GM12878 (cell line): ENCODE data around the gene PEAR1. TPM values are rescaled to one million over a fixed set of nuclear protein-coding genes. Genes with fewer than 3 reads are reported as not detected.

Experiments used
- ATAC-seq: fragments of 200-7000 bp; cut with Tn5 transposase; 3 replicates; pipeline ENCODE4 v1.9.1; 2020; ENCODE audit warnings: mild to moderate bottlenecking, moderate library complexity
- BruUV-seq: library from RNA; stranded (reverse); fragments of 400-500 nt; replicated peaks from 2 replicates; lab custom pipeline; 2021; lab: Mats Ljungman, UMichigan
- CTCF ChIA-PET: fragments of 300-600 bp; sonication (Branson Sonifier 250); formaldehyde crosslinking; extraction: SDS; loops from one replicate; lab custom pipeline; 2021; ENCODE audit warnings: inconsistent platforms; lab: Yijun Ruan, JAX
- POLR2A ChIA-PET: fragments of 350-600 bp; formaldehyde crosslinking; extraction: SDS; loops from one replicate; lab custom pipeline; 2021; ENCODE audit warnings: inconsistent platforms; lab: Charles Lee
- RAD21 ChIA-PET: fragments of 300-600 bp; sonication (Branson Sonifier 250); formaldehyde crosslinking; loops from one replicate; lab custom pipeline; 2023; ENCODE audit warnings: antibody characterized with exemption; ENCODE audit not compliant: unreplicated experiment; lab: Charles Lee
- SMC1A ChIA-PET: fragments of 300-600 bp; sonication (Branson Sonifier 250); formaldehyde crosslinking; loops from one replicate; lab custom pipeline; 2023; ENCODE audit not compliant: unreplicated experiment, uncharacterized antibody; lab: Charles Lee
- DNase-seq: peaks from one replicate; pipeline ENCODE4 v3.0.0-alpha.2; 2011; ENCODE audit warnings: low read depth, low spot score
- FAIRE-seq: peaks from 3 replicates; lab custom pipeline; 2011; peaks lifted over from hg19 to GRCh38; lab: Jason Lieb, UNC
- H2AFZ ChIP-seq: 2 replicates; pipeline ENCODE4 v1.6.0; 2011; ENCODE audit warnings: low read depth, low read length, control low read depth; ENCODE audit not compliant: control insufficient read depth
- H3K27ac ChIP-seq: 2 replicates; pipeline ENCODE4 v1.5.1; 2011; ENCODE audit warnings: control low read depth; ENCODE audit not compliant: control insufficient read depth, insufficient read depth
- H3K27me3 ChIP-seq, 2 experiments: replicated peaks in 1 of 2; 2 replicates each; pipeline versions ENCODE4 v1.6.0 to v1.6.1; 2011; ENCODE audit warnings: low read length in 1 of 2; ENCODE audit not compliant: control insufficient read depth in 2 of 2, insufficient read depth in 2 of 2
- H3K36me3 ChIP-seq, 2 experiments: 2 replicates each; pipeline ENCODE4 v1.5.1; 2011; ENCODE audit warnings: low read length in 1 of 2; ENCODE audit not compliant: control insufficient read depth in 2 of 2, insufficient read depth in 2 of 2
- H3K4me1 ChIP-seq: 2 replicates; pipeline ENCODE4 v1.6.1; 2011; ENCODE audit warnings: mild to moderate bottlenecking, low read length, moderate library complexity, mixed read lengths; ENCODE audit not compliant: control insufficient read depth, insufficient read depth
- H3K4me2 ChIP-seq: 2 replicates; pipeline ENCODE4 v1.6.0; 2011; ENCODE audit warnings: control low read depth; ENCODE audit not compliant: control insufficient read depth, insufficient read depth
- H3K4me3 ChIP-seq: fragments of 200-600 bp; sonication (generic); 2 replicates; pipeline ENCODE4 v1.5.1; 2016
- H3K79me2 ChIP-seq: 2 replicates; pipeline ENCODE4 v1.6.0; 2011; ENCODE audit warnings: low read length; ENCODE audit not compliant: control insufficient read depth, insufficient read depth
- H3K9ac ChIP-seq: 2 replicates; pipeline ENCODE4 v1.8.0; 2011; ENCODE audit warnings: low read length, control low read depth, mixed read lengths; ENCODE audit not compliant: control insufficient read depth, insufficient read depth
- H3K9me3 ChIP-seq: replicated peaks from 3 replicates; pipeline ENCODE4 v1.5.1; 2011; ENCODE audit warnings: mild to moderate bottlenecking, low read length; ENCODE audit not compliant: control insufficient read depth, insufficient read depth
- H4K20me1 ChIP-seq: 2 replicates; pipeline ENCODE4 v1.6.0; 2011; ENCODE audit not compliant: control insufficient read depth, insufficient read depth
- FOXM1 ChIP-seq: IDR thresholded peaks from 2 replicates; pipeline ENCODE4 v1.6.1; 2012; ENCODE audit warnings: low read depth, mild to moderate bottlenecking, inconsistent platforms, low read length, moderate library complexity
- MLLT1 ChIP-seq: fragments of 450-650 bp; IDR thresholded peaks from 2 replicates; pipeline ENCODE4 v1.6.1; 2016; ENCODE audit warnings: mild to moderate bottlenecking
- POLR2A ChIP-seq: IDR thresholded peaks from 2 replicates; pipeline ENCODE4 v1.6.1; 2011; ENCODE audit warnings: low read depth, mild to moderate bottlenecking, low read length
- SMAD1 ChIP-seq: fragments of 450-650 bp; IDR thresholded peaks from 2 replicates; pipeline ENCODE4 v1.6.1; 2018; ENCODE audit warnings: mild to moderate bottlenecking, low read depth; ENCODE audit not compliant: partially characterized antibody
- TCF7 ChIP-seq: IDR thresholded peaks from 2 replicates; pipeline ENCODE4 v1.6.1; 2014; ENCODE audit warnings: antibody characterized with exemption, borderline replicate concordance
- ZNF687 ChIP-seq: fragments of 450-650 bp; IDR thresholded peaks from 2 replicates; pipeline ENCODE4 v1.6.1; 2017; ENCODE audit warnings: mild to moderate bottlenecking, moderate library complexity
- WGBS: methylation state at CpG from one replicate; pipeline ENCODE4 v1.1.6; 2016; ENCODE audit warnings: low lambda C conversion rate; ENCODE audit not compliant: insufficient replicate concordance, insufficient coverage; ENCODE audit errors: missing lambda C conversion rate; 5-methylcytosine and 5-hydroxymethylcytosine counted together
- in situ Hi-C: fragments of 300-500 bp; cut with MboI; formaldehyde crosslinking; loops from 9 replicates; pipeline ENCODE4 v1.14.3; 2018; ENCODE audit warnings: mixed read lengths
- intact Hi-C: fragments of 100-400 bp; cut with micrococcal nuclease; formaldehyde crosslinking; loops from one replicate; pipeline ENCODE4 v1.14.2; 2022; ENCODE audit not compliant: unreplicated experiment
- polyA plus RNA-seq, 11 experiments: library from polyadenylated mRNA; depleted of rRNA in 4 of 11; unstranded in 6 of 11; stranded (reverse) in 5 of 11; fragments of >200 nt; fragmentation: Nextera tagmentation in 4 of 11; fragmentation: Illumina TruSeq in 1 of 11; extraction: Ambion mirVana in 4 of 11; extraction: Trizol in 1 of 11; gene quantifications; 1 replicate in 1 of 11; 2 replicates in 10 of 11; pipeline versions ENCODE4 v1.2.1 to v1.2.3, GENCODE V29; 2011 to 2016; ENCODE audit warnings: inconsistent platforms in 2 of 11, missing spikeins in 2 of 11, low read depth in 1 of 11
- total RNA-seq, 4 experiments: library from RNA; depleted of rRNA in 3 of 4; stranded (reverse); fragments of >200 nt in 3 of 4; fragmentation: Illumina TruSeq in 1 of 4; extraction: Trizol in 1 of 4; gene quantifications; 2 replicates each; pipeline versions ENCODE4 v1.2.1 to v1.2.3, GENCODE V29; 2013 to 2021

The PEAR1 gene
- total and polyA plus RNA-seq, 10 of the 15 experiments (the other 5 are each of a cell fraction or from before 2014, with no cell fraction given), result not detected

GRCh38 chr1:156931974-156932710 lies 38.6 kb downstream of the PEAR1 start:
- H3K4me3 ChIP-seq, result no peak overlapping the region
- BruUV-seq, result no TSS peak
- peaks cover 2 to 5% of the 10 kb centered on the region in 2 experiments; a peak in 3 of 4 replicates for H3K27me3 ChIP-seq
- intact Hi-C loops, result no loop called here
- no peaks in the 10 kb centered on the region for H3K79me2 ChIP-seq
- in situ Hi-C loops, result no loop called here
- TF ChIP-seq FOXM1 (no peak), POLR2A (no peak), MLLT1 (no peak), ZNF687 (no peak), SMAD1 (no peak), TCF7 (no peak)
- ChIA-PET SMC1A (interaction anchor here (0.7 to 1.3 kb wide), 3 partner anchors 16 to 242 kb away, joined by 3 read pairs; no protein-coding TSS in a partner anchor), POLR2A (no interaction called here), RAD21 (interaction anchor here (1.4 to 1.9 kb wide), 3 partner anchors 111 to 206 kb away, joined by 3 to 8 read pairs (median 4); no protein-coding TSS in a partner anchor), CTCF (interaction anchor here (1.2 kb wide), 2 partner anchors 15 to 142 kb away, joined by 3 read pairs; no protein-coding TSS in a partner anchor)
- H3K4me1 ChIP-seq, result no peaks in the 10 kb centered on the region; the same call in 1 of the 2 replicates
- H3K9ac ChIP-seq, result no peak overlapping the region
- ATAC-seq (no peak; the same call in 2 of the 3 replicates), FAIRE-seq (no peak), DNase-seq (no peak)
- H3K9me3 ChIP-seq, result no peaks in the 10 kb centered on the region
- no peaks in the 10 kb centered on the region; a peak in 2 of 4 replicates for H3K36me3 ChIP-seq
- H3K4me2 ChIP-seq, result no peak overlapping the region
- 33% methylated on average over 8 of the region's 8 CpGs for WGBS
- no peak overlapping the region for H2AFZ ChIP-seq
- no peaks in the 10 kb centered on the region for H4K20me1 ChIP-seq
- no peak overlapping the region for H3K27ac ChIP-seq
